Keratinocyte (primary cell): ENCODE data around the gene RNPC3. TPM values are rescaled to one million over a fixed set of nuclear protein-coding genes. Genes with fewer than 3 reads are reported as not detected.
"Not testable (repeated sequence)": the region's sequence is repeated elsewhere in the genome, so short reads cannot be mapped to it uniquely, and the experiment has no call there.

Experiments
- DNase-seq: peaks from one replicate; pipeline ENCODE4 v3.0.0-alpha.2; 2011; ENCODE audit warnings: low read depth, missing footprints, low spot score
- FAIRE-seq: peaks from 2 replicates; lab custom pipeline; 2011; peaks lifted over from hg19 to GRCh38; lab: Jason Lieb, UNC
- H2AFZ ChIP-seq: 2 replicates; pipeline ENCODE4 v1.6.0; 2012; ENCODE audit warnings: low read length, control low read depth, inconsistent platforms; ENCODE audit not compliant: control insufficient read depth
- H3K27ac ChIP-seq: 2 replicates; pipeline ENCODE4 v1.5.1; 2011; ENCODE audit warnings: low read length; ENCODE audit not compliant: control insufficient read depth, insufficient read depth
- H3K27me3 ChIP-seq: 3 replicates; pipeline ENCODE4 v1.6.0; 2011; ENCODE audit warnings: low read length; ENCODE audit not compliant: control insufficient read depth, insufficient read depth; ENCODE audit errors: extremely low read depth
- H3K36me3 ChIP-seq, 2 experiments: 2 replicates in 1 of 2; 3 replicates in 1 of 2; pipeline ENCODE4 v1.5.1; 2011; ENCODE audit warnings: low read length in 2 of 2, mild to moderate bottlenecking in 1 of 2; ENCODE audit not compliant: control insufficient read depth in 2 of 2, insufficient read depth in 2 of 2; ENCODE audit errors: extremely low read depth in 1 of 2
- H3K4me1 ChIP-seq: 3 replicates; pipeline ENCODE4 v1.5.1; 2011; ENCODE audit warnings: low read length; ENCODE audit not compliant: control insufficient read depth, insufficient read depth; ENCODE audit errors: extremely low read depth
- H3K4me2 ChIP-seq: 3 replicates; pipeline ENCODE4 v1.6.0; 2011; ENCODE audit warnings: low read depth, low read length; ENCODE audit not compliant: control insufficient read depth, insufficient read depth; ENCODE audit errors: extremely low read depth
- H3K4me3 ChIP-seq, 3 experiments: fragments of 200-600 bp in 1 of 3; sonication (generic) in 1 of 3; 2 replicates in 2 of 3; 3 replicates in 1 of 3; pipeline ENCODE4 v1.5.1; 2011 to 2016; ENCODE audit warnings: low read length in 3 of 3, mild to moderate bottlenecking in 3 of 3, control low read depth in 2 of 3, inconsistent platforms in 1 of 3, low read depth in 1 of 3, mixed read lengths in 1 of 3, mixed run types in 1 of 3, moderate library complexity in 1 of 3; ENCODE audit not compliant: control insufficient read depth in 2 of 3, insufficient read depth in 2 of 3; ENCODE audit errors: extremely low read depth in 1 of 3
- H3K79me2 ChIP-seq: 2 replicates; pipeline ENCODE4 v1.6.0; 2012; ENCODE audit warnings: low read length; ENCODE audit not compliant: control insufficient read depth, insufficient read depth
- H3K9ac ChIP-seq: 3 replicates; pipeline ENCODE4 v1.6.0; 2011; ENCODE audit warnings: low read length; ENCODE audit not compliant: control insufficient read depth, insufficient read depth; ENCODE audit errors: extremely low read depth
- H3K9me1 ChIP-seq: 3 replicates; pipeline ENCODE4 v1.6.0; 2011; ENCODE audit warnings: low read length; ENCODE audit not compliant: control insufficient read depth, insufficient read depth; ENCODE audit errors: extremely low read depth
- H3K9me3 ChIP-seq: 2 replicates; pipeline ENCODE4 v1.5.1; 2012; ENCODE audit warnings: low read depth, low read length; ENCODE audit not compliant: control insufficient read depth
- H4K20me1 ChIP-seq: 3 replicates; pipeline ENCODE4 v1.6.0; 2011; ENCODE audit warnings: low read length; ENCODE audit not compliant: control insufficient read depth, insufficient read depth; ENCODE audit errors: extremely low read depth
- CTCF ChIP-seq, 3 experiments: IDR thresholded peaks in 1 of 3; conservative IDR thresholded peaks in 1 of 3; optimal IDR thresholded peaks in 1 of 3; 2 replicates in 2 of 3; 3 replicates in 1 of 3; pipeline versions ENCODE3 to v1.5.1; 2011; ENCODE audit warnings: low read length in 3 of 3, mild to moderate bottlenecking in 3 of 3, moderate library complexity in 2 of 3, control low read depth in 1 of 3, inconsistent platforms in 1 of 3; ENCODE audit not compliant: insufficient read depth in 2 of 3; ENCODE audit errors: extremely low read depth in 1 of 3
- EZH2 ChIP-seq: IDR thresholded peaks from one replicate; pipeline ENCODE4 v1.6.1; 2012; ENCODE audit warnings: inconsistent platforms, mild to moderate bottlenecking, low read length, moderate library complexity
- dilution Hi-C: fragments of 300-500 bp; cut with MboI; formaldehyde crosslinking; loops from one replicate; pipeline ENCODE4 v1.7.0; 2020; ENCODE audit warnings: low sequenced_read_pairs; ENCODE audit not compliant: extremely low pct_ligation_motif_present
- polyA plus RNA-seq, 5 experiments: library from polyadenylated mRNA; depleted of rRNA in 3 of 5; stranded (reverse) in 3 of 5; stranded (forward) in 1 of 5; unstranded in 1 of 5; fragments of >200 nt; gene quantifications; 1 replicate in 1 of 5; 2 replicates in 3 of 5; 3 replicates in 1 of 5; pipeline versions ENCODE4 v1.2.1 to v1.2.3, GENCODE V29; 2011 to 2012; ENCODE audit warnings: missing spikeins in 2 of 5, low read depth in 1 of 5, low replicate concordance in 1 of 5

RNPC3 gene
- polyA plus RNA-seq, 1 donor (not counting 4 experiments of a cell fraction or from before 2014, with no cell fraction given) = 19.6 TPM

- Histone ChIP-seq H3K36me3 (no peaks in the 10 kb centered on the region), H3K9me1 (no peaks in the 10 kb centered on the region), H3K27ac (no peak overlapping the region), H3K4me2 (no peak overlapping the region), H3K9ac (no peak overlapping the region), H4K20me1 (no peaks in the 10 kb centered on the region), H3K4me3 (no peak overlapping the region), H3K27me3 (no peaks in the 10 kb centered on the region), H3K79me2 (no peaks in the 10 kb centered on the region), H3K9me3 (no peaks in the 10 kb centered on the region), H2AFZ (no peak overlapping the region), H3K4me1 (no peaks in the 10 kb centered on the region)
- dilution Hi-C loops = no loop called here
- DNase-seq (no peak), FAIRE-seq (no peak)
- TF ChIP-seq CTCF (optimal IDR thresholded peaks at IDR 0.05 in 1 of 3, IDR thresholded peaks at IDR 0.05 in 1 of 3, conservative IDR thresholded peaks at IDR 0.05 in 1 of 3; ENCODE audit: extremely low read depth in 1 of 3, insufficient read depth in 2 of 3, low read length in 3 of 3) (no peak), EZH2 (no peak)
Measured at GRCh38 chr1:103560427-103560826, 34.9 kb downstream of the RNPC3 start.

GRCh38 chr1:103561124-103561523 lies 35.6 kb downstream of the RNPC3 start:
- dilution Hi-C loops, H2AFZ ChIP-seq, H3K36me3 ChIP-seq, H3K9me3 ChIP-seq, H3K27ac ChIP-seq, H3K79me2 ChIP-seq, H3K4me3 ChIP-seq, H4K20me1 ChIP-seq, H3K9ac ChIP-seq, H3K9me1 ChIP-seq, H3K4me2 ChIP-seq, FAIRE-seq, H3K4me1 ChIP-seq, H3K27me3 ChIP-seq, DNase-seq: not testable (repeated sequence)

- no peak for TF ChIP-seq EZH2
- no peak for TF ChIP-seq CTCF (optimal IDR thresholded peaks at IDR 0.05 in 1 of 3, IDR thresholded peaks at IDR 0.05 in 1 of 3, conservative IDR thresholded peaks at IDR 0.05 in 1 of 3; ENCODE audit: extremely low read depth in 1 of 3, insufficient read depth in 2 of 3, low read length in 3 of 3)
- Histone ChIP-seq H3K9me1 (no peaks in the 10 kb centered on the region), H3K9ac (no peak overlapping the region), H3K36me3 (no peaks in the 10 kb centered on the region), H3K27ac (no peak overlapping the region), H4K20me1 (no peaks in the 10 kb centered on the region), H2AFZ (no peak overlapping the region), H3K4me3 (no peak overlapping the region), H3K4me2 (no peak overlapping the region), H3K27me3 (no peaks in the 10 kb centered on the region), H3K4me1 (no peaks in the 10 kb centered on the region), H3K9me3 (no peaks in the 10 kb centered on the region), H3K79me2 (no peaks in the 10 kb centered on the region)
- DNase-seq (no peak), FAIRE-seq (no peak)
- dilution Hi-C loops = no loop called here
Measured at GRCh38 chr1:103561643-103562395, 36.3 kb downstream of the RNPC3 start.
